ENCODE measurements around the gene MAP2K5. TPM values are rescaled to one million over a fixed set of nuclear protein-coding genes. Genes with fewer than 3 reads are reported as not detected.

Gene MAP2K5
- total RNA-seq, 1 donor from 2014 or later = 29.8 TPM

- peaks cover 71% of the 10 kb centered on the region for H3K27me3 Mint-ChIP-seq (ENCODE audit: low read depth)
- no peaks in the 10 kb centered on the region for H3K9me3 Mint-ChIP-seq
- no peak for TF ChIP-seq CTCF (IDR thresholded peaks at IDR 0.05; ENCODE audit: unreplicated experiment)
- DNase-seq (ENCODE audit: low spot score in 2 of 2, unreplicated experiment in 2 of 2) = no peak
- H3K27ac Mint-ChIP-seq = no peak overlapping the region
- H3K4me3 Mint-ChIP-seq = peak overlapping the region; percentile 57
- peaks cover 38% of the 10 kb centered on the region for H3K4me1 Mint-ChIP-seq
- H3K36me3 Mint-ChIP-seq = no peaks in the 10 kb centered on the region
Observed at GRCh38 chr15:67835297-67836133, 293.0 kb downstream of the MAP2K5 start.

- Mint-ChIP-seq H3K9me3 (no peaks in the 10 kb centered on the region), H3K4me1 (peaks cover 41% of the 10 kb centered on the region), H3K4me3 (peak overlapping the region; percentile 57), H3K36me3 (no peaks in the 10 kb centered on the region), H3K27ac (no peak overlapping the region), H3K27me3 (ENCODE audit: low read depth) (peaks cover 65% of the 10 kb centered on the region)
- no peak for TF ChIP-seq CTCF (IDR thresholded peaks at IDR 0.05; ENCODE audit: unreplicated experiment)
- DNase-seq (ENCODE audit: low spot score in 2 of 2, unreplicated experiment in 2 of 2) = no peak
Observed at GRCh38 chr15:67836134-67836455, 293.6 kb downstream of the MAP2K5 start.

GRCh38 chr15:67836477-67836876 lies 294.0 kb downstream of the MAP2K5 start:
- no peaks in the 10 kb centered on the region for H3K36me3 Mint-ChIP-seq
- DNase-seq (ENCODE audit: low spot score in 2 of 2, unreplicated experiment in 2 of 2) = no peak
- H3K27ac Mint-ChIP-seq = no peak overlapping the region
- peak; percentile 92 for TF ChIP-seq CTCF (IDR thresholded peaks at IDR 0.05; ENCODE audit: unreplicated experiment)
- peak overlapping the region; percentile 57 for H3K4me3 Mint-ChIP-seq
- peaks cover 61% of the 10 kb centered on the region for H3K27me3 Mint-ChIP-seq (ENCODE audit: low read depth)
- H3K4me1 Mint-ChIP-seq = peaks cover 44% of the 10 kb centered on the region
- no peaks in the 10 kb centered on the region for H3K9me3 Mint-ChIP-seq

GRCh38 chr15:67836955-67837354 lies 294.5 kb downstream of the MAP2K5 start:
- Mint-ChIP-seq H3K27me3 (ENCODE audit: low read depth) (peaks cover 56% of the 10 kb centered on the region), H3K4me1 (peaks cover 47% of the 10 kb centered on the region), H3K36me3 (no peaks in the 10 kb centered on the region), H3K27ac (no peak overlapping the region), H3K4me3 (no peak overlapping the region), H3K9me3 (no peaks in the 10 kb centered on the region)
- no peak for TF ChIP-seq CTCF (IDR thresholded peaks at IDR 0.05; ENCODE audit: unreplicated experiment)
- no peak for DNase-seq (ENCODE audit: low spot score in 2 of 2, unreplicated experiment in 2 of 2)

GRCh38 chr15:67838789-67839332 lies 296.4 kb downstream of the MAP2K5 start:
- TF ChIP-seq CTCF (IDR thresholded peaks at IDR 0.05; ENCODE audit: unreplicated experiment) = no peak
- Mint-ChIP-seq H3K4me1 (peaks cover 53% of the 10 kb centered on the region), H3K9me3 (no peaks in the 10 kb centered on the region), H3K27me3 (ENCODE audit: low read depth) (peaks cover 37% of the 10 kb centered on the region), H3K36me3 (no peaks in the 10 kb centered on the region), H3K4me3 (peak overlapping the region; percentile 88), H3K27ac (peak overlapping the region; percentile 99)
- peak; percentile 69 to 77 for DNase-seq (ENCODE audit: low spot score in 2 of 2, unreplicated experiment in 2 of 2)
